ENCODE data around the gene HSF5.

The HSF5 gene

GRCh38 chr17:58421711-58422110, 66.5 kb downstream of the HSF5 start:
- Mint-ChIP-seq H3K4me3 (no peak overlapping the region), H3K4me1 (ENCODE audit: low read depth) (peaks cover 12% of the 10 kb centered on the region), H3K27me3 (ENCODE audit: low read depth) (peaks cover 2% of the 10 kb centered on the region), H3K36me3 (ENCODE audit: low read depth) (peaks cover 1% of the 10 kb centered on the region), H3K27ac (no peak overlapping the region), H3K9me3 (no peaks in the 10 kb centered on the region)
- no peak for DNase-seq (ENCODE audit: low spot score)

DNA sequence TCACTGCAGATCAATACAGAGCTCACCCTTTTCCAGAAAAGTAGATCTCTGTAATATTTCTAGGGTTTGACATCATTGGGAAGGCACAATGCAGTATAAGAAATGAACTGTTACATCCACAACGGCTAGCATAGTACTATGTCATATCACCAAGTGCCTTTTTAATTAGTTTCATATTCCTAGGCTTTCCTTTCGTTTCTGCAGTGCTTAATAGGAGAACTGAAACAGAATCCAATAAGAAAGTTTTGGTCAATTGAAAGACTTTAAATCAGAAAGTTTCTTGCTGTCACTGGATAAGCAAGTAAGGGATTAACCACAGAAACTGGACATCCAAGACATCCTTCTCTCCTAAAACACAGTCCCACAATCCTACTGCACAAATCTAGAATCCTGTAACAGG, 67.4 kb downstream of the HSF5 start:
- DNase-seq (ENCODE audit: low spot score) = no peak
- peaks cover 2% of the 10 kb centered on the region for H3K27me3 Mint-ChIP-seq (ENCODE audit: low read depth)
- H3K36me3 Mint-ChIP-seq (ENCODE audit: low read depth) = peaks cover 1% of the 10 kb centered on the region
- no peak overlapping the region for H3K4me3 Mint-ChIP-seq
- H3K4me1 Mint-ChIP-seq (ENCODE audit: low read depth) = peaks cover 21% of the 10 kb centered on the region
- H3K9me3 Mint-ChIP-seq = no peaks in the 10 kb centered on the region
- H3K27ac Mint-ChIP-seq = no peak overlapping the region

DNA sequence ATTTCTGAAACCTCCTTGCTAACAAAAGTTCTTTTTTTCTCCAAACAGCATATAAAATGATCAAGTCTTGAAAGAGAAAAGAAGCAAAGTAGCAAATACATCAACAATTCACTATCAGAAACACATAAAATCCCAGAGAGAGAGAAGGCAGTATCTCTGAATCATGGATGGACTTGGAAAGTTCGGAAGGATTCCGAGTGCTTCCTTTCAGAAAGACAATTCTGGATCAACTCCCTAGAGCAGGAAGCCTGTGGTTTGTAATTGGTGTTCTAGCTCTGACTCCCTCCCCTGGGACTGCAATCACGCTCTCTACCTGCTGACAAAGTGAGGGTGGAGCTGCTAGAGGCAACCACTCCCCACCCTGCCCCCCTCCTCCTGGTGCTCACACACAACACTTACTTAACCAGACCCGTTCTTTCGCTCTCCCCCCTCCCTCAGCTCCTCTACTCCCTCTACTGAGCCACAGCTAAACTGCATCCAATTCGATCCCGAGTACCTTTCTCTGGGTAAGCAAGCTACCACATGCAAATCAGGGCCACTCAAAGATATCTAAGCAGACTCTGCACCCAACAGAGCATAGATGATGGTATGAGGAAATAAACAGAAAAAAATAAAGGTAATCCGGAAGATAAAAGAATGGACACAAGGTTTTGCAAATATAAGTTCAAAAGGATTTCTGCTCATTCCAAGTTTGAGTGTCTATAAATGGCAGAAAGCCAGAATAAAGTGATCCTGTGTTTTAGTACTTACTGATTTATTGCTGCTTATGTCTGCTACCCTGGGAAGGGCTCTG, 70.7 kb downstream of the HSF5 start, which contains the start of gene RNF43:
RNF43 (minus strand) TSS at position 235 of the 793 bp plus-strand sequence. CDS start 1,957 bp downstream, outside the sequence.
- Mint-ChIP-seq H3K27ac (peak within 1 kb of the TSS; percentile 87), H3K36me3 (ENCODE audit: low read depth) (peaks cover 3% of the 10 kb centered on the region), H3K27me3 (ENCODE audit: low read depth) (peaks cover 2% of the 10 kb centered on the region), H3K4me3 (peak within 1 kb of the TSS; percentile 59), H3K4me1 (ENCODE audit: low read depth) (peaks cover 51% of the 10 kb centered on the region), H3K9me3 (no peaks in the 10 kb centered on the region)
- peak; percentile 89 for DNase-seq (ENCODE audit: low spot score)

DNA sequence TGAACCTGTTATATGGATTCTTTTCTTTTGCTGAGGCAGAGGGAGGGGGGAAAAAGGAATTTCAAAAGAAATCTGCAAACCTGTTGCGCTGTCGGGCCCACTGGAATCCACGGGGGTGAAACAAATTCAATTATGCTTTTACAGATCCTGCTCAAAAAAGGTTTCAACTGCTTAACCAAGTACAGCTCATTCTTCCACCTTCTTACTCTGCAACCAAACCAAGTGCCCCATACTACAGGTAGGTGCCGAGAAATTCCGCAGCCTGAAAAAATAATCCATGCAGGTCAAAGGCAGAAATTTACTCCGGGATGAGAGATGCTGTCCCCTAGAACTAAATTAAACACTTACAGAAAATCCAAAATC, 71.3 kb downstream of the HSF5 start:
- H3K27ac Mint-ChIP-seq = peak overlapping the region; percentile 87
- no peaks in the 10 kb centered on the region for H3K9me3 Mint-ChIP-seq
- H3K4me3 Mint-ChIP-seq = peak overlapping the region; percentile 59
- H3K27me3 Mint-ChIP-seq (ENCODE audit: low read depth) = peaks cover 2% of the 10 kb centered on the region
- H3K36me3 Mint-ChIP-seq (ENCODE audit: low read depth) = peaks cover 3% of the 10 kb centered on the region
- no peak for DNase-seq (ENCODE audit: low spot score)
- peaks cover 56% of the 10 kb centered on the region for H3K4me1 Mint-ChIP-seq (ENCODE audit: low read depth)

- peaks cover 3% of the 10 kb centered on the region for H3K36me3 Mint-ChIP-seq (ENCODE audit: low read depth)
- peak overlapping the region; percentile 59 for H3K4me3 Mint-ChIP-seq
- no peaks in the 10 kb centered on the region for H3K9me3 Mint-ChIP-seq
- H3K27me3 Mint-ChIP-seq (ENCODE audit: low read depth) = peaks cover 2% of the 10 kb centered on the region
- H3K27ac Mint-ChIP-seq = peak overlapping the region; percentile 51
- no peak for DNase-seq (ENCODE audit: low spot score)
- peaks cover 61% of the 10 kb centered on the region for H3K4me1 Mint-ChIP-seq (ENCODE audit: low read depth)
Measured at GRCh38 chr17:58416396-58416795, 71.8 kb downstream of the HSF5 start.

GRCh38 chr17:58415371-58416055, 72.7 kb downstream of the HSF5 start:
- peak overlapping the region; percentile 59 for H3K4me3 Mint-ChIP-seq
- peak overlapping the region; percentile 64 for H3K27ac Mint-ChIP-seq
- H3K36me3 Mint-ChIP-seq (ENCODE audit: low read depth) = peaks cover 3% of the 10 kb centered on the region
- H3K27me3 Mint-ChIP-seq (ENCODE audit: low read depth) = peaks cover under 1% of the 10 kb centered on the region
- DNase-seq (ENCODE audit: low spot score) = peak; percentile 26
- H3K9me3 Mint-ChIP-seq = no peaks in the 10 kb centered on the region
- H3K4me1 Mint-ChIP-seq (ENCODE audit: low read depth) = peaks cover 67% of the 10 kb centered on the region

GRCh38 chr17:58414596-58414997, 73.6 kb downstream of the HSF5 start:
- Mint-ChIP-seq H3K4me1 (ENCODE audit: low read depth) (peaks cover 71% of the 10 kb centered on the region), H3K36me3 (ENCODE audit: low read depth) (peaks cover 3% of the 10 kb centered on the region), H3K9me3 (no peaks in the 10 kb centered on the region), H3K27ac (peak overlapping the region; percentile 73), H3K4me3 (peak overlapping the region; percentile 59), H3K27me3 (ENCODE audit: low read depth) (no peaks in the 10 kb centered on the region)
- no peak for DNase-seq (ENCODE audit: low spot score)

GRCh38 chr17:58413684-58414083, 74.5 kb downstream of the HSF5 start:
- H3K9me3 Mint-ChIP-seq = no peaks in the 10 kb centered on the region
- peaks cover 3% of the 10 kb centered on the region for H3K36me3 Mint-ChIP-seq (ENCODE audit: low read depth)
- peaks cover 80% of the 10 kb centered on the region for H3K4me1 Mint-ChIP-seq (ENCODE audit: low read depth)
- peak overlapping the region; percentile 87 for H3K27ac Mint-ChIP-seq
- no peak for DNase-seq (ENCODE audit: low spot score)
- H3K27me3 Mint-ChIP-seq (ENCODE audit: low read depth) = no peaks in the 10 kb centered on the region
- peak overlapping the region; percentile 83 for H3K4me3 Mint-ChIP-seq

DNA sequence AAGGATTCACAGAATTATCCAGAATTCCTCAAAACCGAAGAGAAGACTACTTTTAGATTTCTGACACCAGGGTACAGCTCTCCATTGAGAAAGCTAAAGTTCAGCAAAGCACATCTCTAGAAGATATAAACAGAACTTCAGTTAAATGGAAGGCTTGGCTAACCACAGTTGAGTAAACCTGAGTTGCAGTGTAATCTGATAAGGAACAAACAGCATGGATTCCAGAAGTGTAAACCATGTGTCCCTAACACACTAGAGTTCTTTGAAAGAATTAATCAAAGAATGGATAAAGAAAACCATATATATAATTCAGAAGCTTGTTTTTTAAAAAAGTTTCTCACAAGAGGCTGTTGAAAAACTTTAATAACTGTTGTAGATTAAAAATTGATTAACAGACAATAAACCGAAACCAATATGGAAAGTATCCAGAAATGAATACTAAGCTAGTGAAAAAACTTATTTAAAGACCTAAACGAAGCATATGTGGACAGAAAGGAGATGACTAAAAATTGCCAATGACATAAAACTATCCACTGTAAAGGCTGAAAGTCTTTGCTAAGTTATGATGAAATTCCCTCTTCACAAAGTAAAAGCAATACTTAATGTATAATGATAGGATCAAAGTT, 75.1 kb downstream of the HSF5 start:
- H3K4me3 Mint-ChIP-seq = peak overlapping the region; percentile 83
- peak overlapping the region; percentile 87 for H3K27ac Mint-ChIP-seq
- peaks cover 81% of the 10 kb centered on the region for H3K4me1 Mint-ChIP-seq (ENCODE audit: low read depth)

DNA sequence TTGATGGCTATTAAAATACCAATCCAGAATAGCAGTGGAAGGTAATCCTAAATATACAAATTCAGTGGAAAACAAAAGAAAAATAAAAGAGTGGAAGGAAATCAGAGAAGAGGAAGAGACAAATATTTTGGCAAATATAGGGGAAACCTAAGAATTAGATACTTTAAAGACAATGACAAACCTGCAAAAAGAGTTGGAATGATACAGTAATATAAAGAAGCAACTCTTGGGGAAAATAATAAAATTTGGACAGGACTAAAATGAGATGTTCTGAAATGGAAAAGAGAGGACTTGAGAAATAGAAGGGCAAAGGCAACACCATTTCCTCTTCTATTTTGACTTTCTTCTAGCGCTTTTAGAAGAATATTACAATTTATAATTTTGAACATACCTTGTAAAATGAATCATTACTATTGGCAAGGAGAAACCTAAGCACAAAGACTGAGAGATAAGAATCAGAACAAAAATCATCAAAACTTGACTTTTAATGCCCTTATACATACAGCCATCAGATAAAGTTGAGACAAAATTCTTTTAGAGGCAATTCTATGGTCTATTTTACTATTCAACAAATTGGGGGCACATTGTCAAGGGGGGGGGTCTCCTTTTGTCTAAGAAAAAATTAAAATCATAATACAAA, 76.0 kb downstream of the HSF5 start:
- Mint-ChIP-seq H3K27ac (peak overlapping the region; percentile 79), H3K4me1 (ENCODE audit: low read depth) (peaks cover 79% of the 10 kb centered on the region), H3K36me3 (ENCODE audit: low read depth) (peaks cover 4% of the 10 kb centered on the region), H3K9me3 (no peaks in the 10 kb centered on the region), H3K4me3 (peak overlapping the region; percentile 83), H3K27me3 (ENCODE audit: low read depth) (no peaks in the 10 kb centered on the region)
- no peak for DNase-seq (ENCODE audit: low spot score)

More for the DNA sequence above, 75.1 kb downstream of the HSF5 start:
- no peaks in the 10 kb centered on the region for H3K9me3 Mint-ChIP-seq
- DNase-seq (ENCODE audit: low spot score) = peak; percentile 33
- H3K36me3 Mint-ChIP-seq (ENCODE audit: low read depth) = peaks cover 3% of the 10 kb centered on the region
- no peaks in the 10 kb centered on the region for H3K27me3 Mint-ChIP-seq (ENCODE audit: low read depth)

DNA sequence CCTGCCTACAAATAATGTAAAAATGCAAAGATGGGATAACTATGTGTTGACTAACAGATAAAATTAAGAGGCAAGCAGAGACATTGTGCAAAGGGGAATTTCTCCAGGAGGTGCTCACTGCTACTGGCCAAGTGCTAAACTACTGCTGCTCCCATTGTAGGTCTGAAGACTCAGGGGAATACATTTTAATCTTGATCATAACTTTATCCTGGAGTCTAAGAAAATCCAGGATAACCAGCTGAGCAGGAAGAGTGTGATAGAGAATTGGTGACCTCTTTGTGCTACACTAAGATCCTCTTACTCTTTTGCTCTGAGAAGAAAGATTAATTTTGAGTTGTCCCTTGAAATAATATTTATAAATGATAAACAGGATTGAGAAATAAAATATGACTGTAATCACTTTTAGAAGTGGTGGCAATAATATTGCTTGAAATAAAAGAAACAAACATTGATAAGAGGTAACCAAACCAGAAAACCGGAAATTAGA, 76.8 kb downstream of the HSF5 start:
- Mint-ChIP-seq H3K4me3 (peak overlapping the region; percentile 83), H3K27ac (peak overlapping the region; percentile 79), H3K4me1 (ENCODE audit: low read depth) (peaks cover 72% of the 10 kb centered on the region), H3K27me3 (ENCODE audit: low read depth) (no peaks in the 10 kb centered on the region), H3K9me3 (no peaks in the 10 kb centered on the region), H3K36me3 (ENCODE audit: low read depth) (peaks cover 4% of the 10 kb centered on the region)
- DNase-seq (ENCODE audit: low spot score) = no peak

DNA sequence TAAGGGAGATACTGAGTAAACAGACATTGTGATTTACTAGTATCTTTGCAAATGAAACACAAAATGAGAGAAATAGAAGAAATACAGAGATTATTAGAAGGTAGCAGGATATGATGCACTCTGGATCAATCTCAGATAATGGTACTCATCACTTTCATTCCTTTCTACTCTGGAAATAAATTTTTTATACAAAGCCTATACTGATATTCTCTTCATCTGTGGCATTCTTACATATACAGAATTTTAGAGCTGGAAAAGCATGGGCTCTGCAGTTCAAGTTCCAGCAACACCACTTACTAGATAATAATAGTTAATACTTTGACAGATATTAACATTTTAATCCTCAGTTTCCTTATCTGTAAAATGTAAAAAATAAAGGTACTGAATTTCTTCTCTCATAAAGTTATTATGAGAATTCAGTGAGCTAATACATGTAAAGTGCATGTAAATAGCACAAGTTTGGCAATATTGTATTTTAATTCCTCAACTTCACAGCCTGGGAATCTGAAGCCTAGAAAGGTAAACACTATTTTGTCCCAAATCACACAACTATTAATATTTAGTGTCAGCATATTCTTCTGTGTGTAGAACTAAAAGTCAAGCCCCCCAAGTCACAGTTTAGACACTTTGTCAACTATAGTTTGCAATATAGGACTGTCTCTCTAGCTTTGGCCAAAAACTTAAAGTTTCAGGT, 77.3 kb downstream of the HSF5 start:
- Mint-ChIP-seq H3K4me3 (peak overlapping the region; percentile 28), H3K36me3 (ENCODE audit: low read depth) (peaks cover 4% of the 10 kb centered on the region), H3K9me3 (no peaks in the 10 kb centered on the region), H3K27ac (no peak overlapping the region), H3K4me1 (ENCODE audit: low read depth) (peaks cover 68% of the 10 kb centered on the region), H3K27me3 (ENCODE audit: low read depth) (no peaks in the 10 kb centered on the region)
- DNase-seq (ENCODE audit: low spot score) = no peak

DNA sequence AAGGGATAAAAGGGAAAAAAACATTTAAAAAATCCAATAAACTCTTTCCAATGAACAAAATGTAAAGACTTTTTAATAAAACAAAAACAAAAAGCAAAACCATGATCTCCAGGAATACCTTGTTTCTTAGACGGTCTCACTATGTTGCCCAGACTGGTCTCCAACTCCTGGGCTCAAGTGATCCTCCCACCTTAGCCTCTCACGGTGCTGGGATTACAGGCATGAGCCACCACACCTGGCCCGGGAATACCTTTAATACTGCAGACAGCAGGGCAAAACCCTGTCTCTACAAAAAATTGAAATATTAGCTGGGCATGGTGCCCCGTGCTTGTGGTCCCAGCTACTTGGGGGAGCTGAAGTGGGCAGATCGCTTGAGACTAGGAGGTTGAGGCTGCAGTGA, 78.8 kb downstream of the HSF5 start:
- DNase-seq (ENCODE audit: low spot score) = no peak
- Mint-ChIP-seq H3K4me1 (ENCODE audit: low read depth) (peaks cover 59% of the 10 kb centered on the region), H3K4me3 (no peak overlapping the region), H3K27ac (no peak overlapping the region), H3K27me3 (ENCODE audit: low read depth) (no peaks in the 10 kb centered on the region), H3K9me3 (no peaks in the 10 kb centered on the region), H3K36me3 (ENCODE audit: low read depth) (peaks cover 6% of the 10 kb centered on the region)
